Loucy (cell line): Measurements from ENCODE around the gene TMEM237.

Experiments
- H2AFZ ChIP-seq: fragments of 200-600 bp; sonication (generic); 2 replicates; pipeline ENCODE4 v1.6.0; 2016; ENCODE audit warnings: antibody characterized with exemption, mild to moderate bottlenecking, low read length, moderate library complexity
- H3F3A ChIP-seq: fragments of 200-600 bp; 2 replicates; pipeline ENCODE4 v1.6.0; 2016; ENCODE audit warnings: antibody characterized with exemption, low read depth, mild to moderate bottlenecking
- H3K27me3 ChIP-seq: fragments of 200-600 bp; sonication (generic); 2 replicates; pipeline ENCODE4 v1.6.1; 2014; ENCODE audit warnings: low read length, mild to moderate bottlenecking; ENCODE audit not compliant: insufficient read depth, poor library complexity, severe bottlenecking
- H3K36me3 ChIP-seq: fragments of 200-600 bp; sonication (generic); 2 replicates; pipeline ENCODE4 v1.6.1; 2016; ENCODE audit warnings: low read length; ENCODE audit not compliant: insufficient read depth
- H3K4me1 ChIP-seq: fragments of 200-600 bp; sonication (generic); 2 replicates; pipeline ENCODE4 v1.5.1; 2014; ENCODE audit warnings: low read length, mild to moderate bottlenecking; ENCODE audit not compliant: insufficient read depth, poor library complexity, severe bottlenecking
- H3K4me2 ChIP-seq: fragments of 200-600 bp; sonication (generic); 2 replicates; pipeline ENCODE4 v1.6.0; 2014; ENCODE audit warnings: antibody characterized with exemption, low read length, low read depth, mild to moderate bottlenecking; ENCODE audit not compliant: poor library complexity, severe bottlenecking
- H3K4me3 ChIP-seq: fragments of 200-600 bp; sonication (generic); 2 replicates; pipeline ENCODE4 v1.5.1; 2014; ENCODE audit warnings: low read length, mild to moderate bottlenecking, mixed read lengths; ENCODE audit not compliant: poor library complexity, severe bottlenecking
- H3K79me2 ChIP-seq: fragments of 200-600 bp; sonication (generic); 2 replicates; pipeline ENCODE4 v1.6.1; 2014; ENCODE audit warnings: low read length; ENCODE audit not compliant: insufficient read depth
- H3K9ac ChIP-seq: fragments of 200-600 bp; sonication (generic); 2 replicates; pipeline ENCODE4 v1.6.0; 2014; ENCODE audit warnings: mild to moderate bottlenecking, low read depth, low read length, moderate library complexity; ENCODE audit not compliant: poor library complexity, severe bottlenecking
- H3K9me2 ChIP-seq: fragments of 200-600 bp; sonication (generic); replicated peaks from 2 replicates; pipeline ENCODE4 v1.6.1; 2016; ENCODE audit warnings: low read depth, low read length, mixed read lengths
- H3K9me3 ChIP-seq: fragments of 200-600 bp; sonication (generic); 2 replicates; pipeline ENCODE4 v1.6.1; 2014; ENCODE audit warnings: mild to moderate bottlenecking, antibody characterized with exemption, low read length, low read depth; ENCODE audit not compliant: insufficient read depth
- H4K20me1 ChIP-seq: fragments of 200-600 bp; sonication (generic); 2 replicates; pipeline ENCODE4 v1.6.0; 2014; ENCODE audit warnings: antibody characterized with exemption, low read length, mild to moderate bottlenecking; ENCODE audit not compliant: insufficient read depth, poor library complexity, severe bottlenecking
- EZH2phosphoT487 ChIP-seq: fragments of 200-600 bp; IDR thresholded peaks from 2 replicates; pipeline ENCODE4 v1.6.1; 2018; ENCODE audit warnings: antibody characterized with exemption, mild to moderate bottlenecking, moderate library complexity, borderline replicate concordance
- TF ChIP-seq, protein P1 (sequence below): fragments of 200-600 bp; sonication (generic); conservative IDR thresholded peaks from 2 replicates; pipeline ENCODE4 v1.5.1; 2014; ENCODE audit warnings: mild to moderate bottlenecking, antibody characterized with exemption, low read length

TMEM237 gene

DNA sequence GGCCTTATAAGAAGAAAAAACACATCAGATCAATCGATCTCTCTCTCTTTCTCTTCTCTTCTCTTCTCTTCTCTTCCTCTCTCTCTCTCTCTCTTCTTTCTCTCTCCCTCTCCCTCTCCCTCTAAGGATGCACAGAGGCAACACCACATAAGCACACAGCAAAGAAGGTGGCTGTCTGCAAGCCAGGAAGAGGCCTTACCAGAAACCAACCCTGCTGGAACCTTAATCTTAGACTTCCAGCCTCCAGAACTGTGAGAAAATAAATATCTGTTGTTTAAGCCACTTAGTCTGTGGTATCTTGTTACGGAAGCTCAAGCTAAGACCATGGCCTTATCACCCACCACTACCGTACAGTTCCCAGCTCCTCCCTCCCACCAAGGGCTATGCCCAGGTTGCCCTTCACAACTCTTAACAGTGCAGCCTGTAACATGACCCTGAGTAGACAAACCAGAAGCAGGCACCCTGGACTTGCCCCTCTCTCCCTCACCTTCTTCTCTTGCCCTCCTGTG is 25.2 kb upstream of the TMEM237 start:
- H3K27me3 ChIP-seq: no peaks in the 10 kb centered on the region
- H3K9me3 ChIP-seq: no peaks in the 10 kb centered on the region
- no peak overlapping the region for H3K4me2 ChIP-seq
- H3K4me3 ChIP-seq: no peak overlapping the region
- H3K9ac ChIP-seq: no peak overlapping the region
- no peaks in the 10 kb centered on the region for H3K9me2 ChIP-seq
- TF ChIP-seq, protein P1, sequence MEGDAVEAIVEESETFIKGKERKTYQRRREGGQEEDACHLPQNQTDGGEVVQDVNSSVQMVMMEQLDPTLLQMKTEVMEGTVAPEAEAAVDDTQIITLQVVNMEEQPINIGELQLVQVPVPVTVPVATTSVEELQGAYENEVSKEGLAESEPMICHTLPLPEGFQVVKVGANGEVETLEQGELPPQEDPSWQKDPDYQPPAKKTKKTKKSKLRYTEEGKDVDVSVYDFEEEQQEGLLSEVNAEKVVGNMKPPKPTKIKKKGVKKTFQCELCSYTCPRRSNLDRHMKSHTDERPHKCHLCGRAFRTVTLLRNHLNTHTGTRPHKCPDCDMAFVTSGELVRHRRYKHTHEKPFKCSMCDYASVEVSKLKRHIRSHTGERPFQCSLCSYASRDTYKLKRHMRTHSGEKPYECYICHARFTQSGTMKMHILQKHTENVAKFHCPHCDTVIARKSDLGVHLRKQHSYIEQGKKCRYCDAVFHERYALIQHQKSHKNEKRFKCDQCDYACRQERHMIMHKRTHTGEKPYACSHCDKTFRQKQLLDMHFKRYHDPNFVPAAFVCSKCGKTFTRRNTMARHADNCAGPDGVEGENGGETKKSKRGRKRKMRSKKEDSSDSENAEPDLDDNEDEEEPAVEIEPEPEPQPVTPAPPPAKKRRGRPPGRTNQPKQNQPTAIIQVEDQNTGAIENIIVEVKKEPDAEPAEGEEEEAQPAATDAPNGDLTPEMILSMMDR: no peak
- no peak for TF ChIP-seq EZH2phosphoT487
- no peaks in the 10 kb centered on the region for H3K79me2 ChIP-seq
- no peaks in the 10 kb centered on the region for H3F3A ChIP-seq
- no peaks in the 10 kb centered on the region for H3K36me3 ChIP-seq
- H3K4me1 ChIP-seq: no peaks in the 10 kb centered on the region
- H2AFZ ChIP-seq: no peak overlapping the region; the same call in 1 of the 2 replicates
- H4K20me1 ChIP-seq: no peaks in the 10 kb centered on the region

DNA sequence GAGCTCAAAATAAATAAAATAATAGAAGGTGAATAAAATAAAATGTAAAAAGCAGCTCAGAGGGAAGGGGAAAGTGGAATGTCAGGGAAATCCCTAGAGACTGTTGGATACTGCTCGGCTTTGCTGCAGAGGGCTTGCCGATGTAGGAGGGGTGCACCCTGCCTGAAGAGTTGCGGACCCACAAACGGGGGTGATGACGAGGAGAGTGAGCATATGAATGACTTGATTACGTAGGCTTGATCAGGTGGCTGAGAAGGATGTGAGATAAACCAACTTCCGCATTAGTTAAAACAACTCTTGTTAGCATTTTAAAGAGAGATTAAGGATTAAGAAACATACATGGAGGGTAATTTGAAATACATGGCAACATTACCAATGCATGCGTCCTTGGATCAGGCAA is 21.0 kb upstream of the TMEM237 start:
- Histone ChIP-seq H3K9ac (no peak overlapping the region), H3K9me3 (no peaks in the 10 kb centered on the region), H3K79me2 (no peaks in the 10 kb centered on the region), H3K27me3 (no peaks in the 10 kb centered on the region), H3F3A (no peaks in the 10 kb centered on the region), H4K20me1 (no peaks in the 10 kb centered on the region), H3K4me3 (no peak overlapping the region), H3K4me1 (no peaks in the 10 kb centered on the region), H3K4me2 (no peak overlapping the region), H3K9me2 (no peaks in the 10 kb centered on the region), H3K36me3 (no peaks in the 10 kb centered on the region), H2AFZ (no peak overlapping the region)
- TF ChIP-seq, protein P1: no peak
- no peak for TF ChIP-seq EZH2phosphoT487

DNA sequence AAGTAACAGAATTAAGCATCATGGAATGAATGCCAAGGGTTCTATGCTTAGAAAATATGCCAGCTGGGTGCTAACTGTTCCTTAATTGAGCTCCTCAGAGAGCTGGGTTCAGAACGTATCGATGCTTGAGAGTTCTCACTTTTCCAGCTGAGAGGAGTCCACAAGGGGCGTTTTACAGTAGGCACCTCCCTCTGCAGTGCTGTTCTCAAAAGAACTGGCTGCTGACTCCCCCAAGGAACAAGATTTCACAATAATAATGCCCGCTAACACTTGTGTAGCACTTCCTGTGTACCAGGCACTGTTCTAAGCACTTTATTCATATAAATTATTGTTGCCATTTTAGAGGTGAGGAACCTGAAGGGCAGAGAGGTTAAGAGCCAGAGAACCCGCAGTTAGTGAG is 18.1 kb upstream of the TMEM237 start:
- Histone ChIP-seq H3K79me2 (no peaks in the 10 kb centered on the region), H3K4me2 (no peak overlapping the region), H2AFZ (peak overlapping the region; percentile 58), H3K36me3 (no peaks in the 10 kb centered on the region), H3K27me3 (no peaks in the 10 kb centered on the region), H3F3A (no peaks in the 10 kb centered on the region), H3K4me3 (no peak overlapping the region), H3K9me2 (no peaks in the 10 kb centered on the region), H4K20me1 (no peaks in the 10 kb centered on the region), H3K9me3 (no peaks in the 10 kb centered on the region), H3K4me1 (no peaks in the 10 kb centered on the region), H3K9ac (no peak overlapping the region)
- TF ChIP-seq, protein P1: no peak
- no peak for TF ChIP-seq EZH2phosphoT487
